Measurements from ENCODE around the gene KIFAP3. TPM values are rescaled to one million over a fixed set of nuclear protein-coding genes. Genes with fewer than 3 reads are reported as not detected.
"Not testable (repeated sequence)": the region's sequence is repeated elsewhere in the genome, so short reads cannot be mapped to it uniquely, and the experiment has no call there.

Gene KIFAP3
- total RNA-seq, 4 donors from 2014 or later, result 18.5 to 34.0 (median 21.9) TPM

GRCh38 chr1:170078610-170079189 lies 4.2 kb upstream of the KIFAP3 start:
- H3K36me3 ChIP-seq, result no peaks in the 10 kb centered on the region
- TF ChIP-seq CTCF (IDR thresholded peaks at IDR 0.05) (no peak), POLR2AphosphoS5 (IDR thresholded peaks at IDR 0.05) (no peak), POLR2A (IDR thresholded peaks at IDR 0.05) (no peak), EP300 (IDR thresholded peaks at IDR 0.05) (no peak)
- peaks cover 4% of the 10 kb centered on the region for H3K9me3 ChIP-seq
- H3K4me3 ChIP-seq, result no peak overlapping the region
- no peak overlapping the region for H3K27ac ChIP-seq
- H3K27me3 ChIP-seq, result no peaks in the 10 kb centered on the region
- peaks cover 10% of the 10 kb centered on the region for H3K4me1 ChIP-seq
- no peak for DNase-seq (ENCODE audit: low spot score in 2 of 2)

- Histone ChIP-seq H3K27ac (no peak overlapping the region), H3K4me3 (no peak overlapping the region), H3K27me3 (no peaks in the 10 kb centered on the region), H3K36me3 (no peaks in the 10 kb centered on the region), H3K9me3 (peaks cover 4% of the 10 kb centered on the region), H3K4me1 (peaks cover 18% of the 10 kb centered on the region)
- TF ChIP-seq POLR2AphosphoS5 (IDR thresholded peaks at IDR 0.05), result no peak
- DNase-seq (ENCODE audit: low spot score in 2 of 2), result no peak
- 82% methylated on average over 1 of the region's 1 CpG for WGBS
Observed at GRCh38 chr1:170077926-170078325, 3.4 kb upstream of the KIFAP3 start.

GRCh38 chr1:170076952-170077351 lies 2.5 kb upstream of the KIFAP3 start:
- not testable (repeated sequence) for DNase-seq (ENCODE audit: low spot score in 2 of 2); H3K27me3 ChIP-seq; H3K36me3 ChIP-seq; H3K4me3 ChIP-seq; H3K27ac ChIP-seq; H3K9me3 ChIP-seq
- H3K4me1 ChIP-seq, result peaks cover 26% of the 10 kb centered on the region
- 88% methylated on average over 5 of the region's 5 CpGs for WGBS

- Histone ChIP-seq H3K4me1 (peaks cover 28% of the 10 kb centered on the region), H3K27me3 (no peaks in the 10 kb centered on the region), H3K4me3 (no peak overlapping the region), H3K9me3 (peaks cover 4% of the 10 kb centered on the region), H3K27ac (no peak overlapping the region), H3K36me3 (no peaks in the 10 kb centered on the region)
- no peak for TF ChIP-seq POLR2A (IDR thresholded peaks at IDR 0.05)
- TF ChIP-seq CTCF (IDR thresholded peaks at IDR 0.05), result no peak
- TF ChIP-seq EP300 (IDR thresholded peaks at IDR 0.05), result no peak
- TF ChIP-seq POLR2AphosphoS5 (IDR thresholded peaks at IDR 0.05), result no peak
- DNase-seq (ENCODE audit: low spot score in 2 of 2), result no peak
Observed at GRCh38 chr1:170076199-170076598, 1.7 kb upstream of the KIFAP3 start.

- WGBS, result 68% methylated on average over 3 of the region's 3 CpGs
- H3K27ac ChIP-seq, result peak overlapping the region; percentile 21
Observed at GRCh38 chr1:170075186-170075585, 691 bp upstream of the KIFAP3 start.

GRCh38 chr1:170073893-170074249 lies 624 bp downstream of the KIFAP3 start:
- no peak for DNase-seq (ENCODE audit: low spot score in 2 of 2)
- H3K27me3 ChIP-seq, result no peaks in the 10 kb centered on the region
- H3K4me3 ChIP-seq, result peak overlapping the region; percentile 82
- no peaks in the 10 kb centered on the region for H3K36me3 ChIP-seq
- H3K9me3 ChIP-seq, result peaks cover 2% of the 10 kb centered on the region
- 16% methylated on average over 8 of the region's 8 CpGs for WGBS
- H3K27ac ChIP-seq, result peak overlapping the region; percentile 85
- H3K4me1 ChIP-seq, result peaks cover 28% of the 10 kb centered on the region
- no peak for TF ChIP-seq POLR2A (IDR thresholded peaks at IDR 0.05)
- no peak for TF ChIP-seq CTCF (IDR thresholded peaks at IDR 0.05)
- TF ChIP-seq POLR2AphosphoS5 (IDR thresholded peaks at IDR 0.05), result no peak
- no peak for TF ChIP-seq EP300 (IDR thresholded peaks at IDR 0.05)

More at GRCh38 chr1:170075186-170075585, 691 bp upstream of the KIFAP3 start:
- peaks cover 28% of the 10 kb centered on the region for H3K4me1 ChIP-seq
- H3K27me3 ChIP-seq, result no peaks in the 10 kb centered on the region
- no peaks in the 10 kb centered on the region for H3K36me3 ChIP-seq
- TF ChIP-seq POLR2AphosphoS5 (IDR thresholded peaks at IDR 0.05) (no peak), EP300 (IDR thresholded peaks at IDR 0.05) (no peak), POLR2A (IDR thresholded peaks at IDR 0.05) (no peak), CTCF (IDR thresholded peaks at IDR 0.05) (no peak)
- no peak for DNase-seq (ENCODE audit: low spot score in 2 of 2)
- peak overlapping the region; percentile 82 for H3K4me3 ChIP-seq
- peaks cover 4% of the 10 kb centered on the region for H3K9me3 ChIP-seq

Measured in suprapubic skin (tissue), 4 donors.